GM12878 (cell line): Measurements from ENCODE around the gene AASDHPPT. TPM values are rescaled to one million over a fixed set of nuclear protein-coding genes. Genes with fewer than 3 reads are reported as not detected.

Experiments
- ATAC-seq: fragments of 200-7000 bp; cut with Tn5 transposase; 3 replicates; pipeline ENCODE4 v1.9.1; 2020; ENCODE audit warnings: mild to moderate bottlenecking, moderate library complexity
- BruUV-seq: library from RNA; stranded (reverse); fragments of 400-500 nt; replicated peaks from 2 replicates; lab custom pipeline; 2021; lab: Mats Ljungman, UMichigan
- CTCF ChIA-PET: fragments of 300-600 bp; sonication (Branson Sonifier 250); formaldehyde crosslinking; extraction: SDS; loops from one replicate; lab custom pipeline; 2021; ENCODE audit warnings: inconsistent platforms; lab: Yijun Ruan, JAX
- POLR2A ChIA-PET: fragments of 350-600 bp; formaldehyde crosslinking; extraction: SDS; loops from one replicate; lab custom pipeline; 2021; ENCODE audit warnings: inconsistent platforms; lab: Charles Lee
- RAD21 ChIA-PET: fragments of 300-600 bp; sonication (Branson Sonifier 250); formaldehyde crosslinking; loops from one replicate; lab custom pipeline; 2023; ENCODE audit warnings: antibody characterized with exemption; ENCODE audit not compliant: unreplicated experiment; lab: Charles Lee
- SMC1A ChIA-PET: fragments of 300-600 bp; sonication (Branson Sonifier 250); formaldehyde crosslinking; loops from one replicate; lab custom pipeline; 2023; ENCODE audit not compliant: unreplicated experiment, uncharacterized antibody; lab: Charles Lee
- DNase-seq: peaks from one replicate; pipeline ENCODE4 v3.0.0-alpha.2; 2011; ENCODE audit warnings: low read depth, low spot score
- FAIRE-seq: peaks from 3 replicates; lab custom pipeline; 2011; peaks lifted over from hg19 to GRCh38; lab: Jason Lieb, UNC
- H2AFZ ChIP-seq: 2 replicates; pipeline ENCODE4 v1.6.0; 2011; ENCODE audit warnings: low read depth, low read length, control low read depth; ENCODE audit not compliant: control insufficient read depth
- H3K27ac ChIP-seq: 2 replicates; pipeline ENCODE4 v1.5.1; 2011; ENCODE audit warnings: control low read depth; ENCODE audit not compliant: control insufficient read depth, insufficient read depth
- H3K27me3 ChIP-seq, 2 experiments: replicated peaks in 1 of 2; 2 replicates each; pipeline versions ENCODE4 v1.6.0 to v1.6.1; 2011; ENCODE audit warnings: low read length in 1 of 2; ENCODE audit not compliant: control insufficient read depth in 2 of 2, insufficient read depth in 2 of 2
- H3K36me3 ChIP-seq, 2 experiments: 2 replicates each; pipeline ENCODE4 v1.5.1; 2011; ENCODE audit warnings: low read length in 1 of 2; ENCODE audit not compliant: control insufficient read depth in 2 of 2, insufficient read depth in 2 of 2
- H3K4me1 ChIP-seq: 2 replicates; pipeline ENCODE4 v1.6.1; 2011; ENCODE audit warnings: mild to moderate bottlenecking, low read length, moderate library complexity, mixed read lengths; ENCODE audit not compliant: control insufficient read depth, insufficient read depth
- H3K4me2 ChIP-seq: 2 replicates; pipeline ENCODE4 v1.6.0; 2011; ENCODE audit warnings: control low read depth; ENCODE audit not compliant: control insufficient read depth, insufficient read depth
- H3K4me3 ChIP-seq: fragments of 200-600 bp; sonication (generic); 2 replicates; pipeline ENCODE4 v1.5.1; 2016
- H3K79me2 ChIP-seq: 2 replicates; pipeline ENCODE4 v1.6.0; 2011; ENCODE audit warnings: low read length; ENCODE audit not compliant: control insufficient read depth, insufficient read depth
- H3K9ac ChIP-seq: 2 replicates; pipeline ENCODE4 v1.8.0; 2011; ENCODE audit warnings: low read length, control low read depth, mixed read lengths; ENCODE audit not compliant: control insufficient read depth, insufficient read depth
- H3K9me3 ChIP-seq: replicated peaks from 3 replicates; pipeline ENCODE4 v1.5.1; 2011; ENCODE audit warnings: mild to moderate bottlenecking, low read length; ENCODE audit not compliant: control insufficient read depth, insufficient read depth
- H4K20me1 ChIP-seq: 2 replicates; pipeline ENCODE4 v1.6.0; 2011; ENCODE audit not compliant: control insufficient read depth, insufficient read depth
- CREM ChIP-seq: IDR thresholded peaks from 2 replicates; pipeline ENCODE4 v1.6.1; 2014; ENCODE audit warnings: antibody characterized with exemption, low read depth
- CUX1 ChIP-seq: IDR thresholded peaks from 2 replicates; pipeline ENCODE4 v1.6.1; 2012; ENCODE audit warnings: improper control_type of control experiment, low read depth, low read length; ENCODE audit not compliant: insufficient replicate concordance
- E2F4 ChIP-seq: IDR thresholded peaks from 2 replicates; pipeline ENCODE4 v1.6.1; 2012; ENCODE audit warnings: low read depth, low read length, improper control_type of control experiment
- EZH2 ChIP-seq: IDR thresholded peaks from 2 replicates; pipeline ENCODE4 v1.6.1; 2012; ENCODE audit warnings: low read depth, mild to moderate bottlenecking, control low read depth, inconsistent platforms, low read length, borderline replicate concordance; ENCODE audit not compliant: control insufficient read depth
- FOXK2 ChIP-seq: fragments of 450-650 bp; IDR thresholded peaks from 2 replicates; pipeline ENCODE4 v1.6.1; 2017; ENCODE audit warnings: mild to moderate bottlenecking, moderate library complexity
- SIN3A ChIP-seq: IDR thresholded peaks from 2 replicates; pipeline ENCODE4 v1.6.1; 2012; ENCODE audit warnings: low read depth, low read length, improper control_type of control experiment
- SMARCA5 ChIP-seq: fragments of 450-650 bp; IDR thresholded peaks from 2 replicates; pipeline ENCODE4 v1.6.1; 2017; ENCODE audit warnings: mild to moderate bottlenecking
- SREBF2 ChIP-seq: IDR thresholded peaks from 2 replicates; pipeline ENCODE4 v1.6.1; 2012; ENCODE audit warnings: mild to moderate bottlenecking, low read length
- in situ Hi-C: fragments of 300-500 bp; cut with MboI; formaldehyde crosslinking; loops from 9 replicates; pipeline ENCODE4 v1.14.3; 2018; ENCODE audit warnings: mixed read lengths
- intact Hi-C: fragments of 100-400 bp; cut with micrococcal nuclease; formaldehyde crosslinking; loops from one replicate; pipeline ENCODE4 v1.14.2; 2022; ENCODE audit not compliant: unreplicated experiment
- polyA plus RNA-seq, 11 experiments: library from polyadenylated mRNA; depleted of rRNA in 4 of 11; unstranded in 6 of 11; stranded (reverse) in 5 of 11; fragments of >200 nt; fragmentation: Nextera tagmentation in 4 of 11; fragmentation: Illumina TruSeq in 1 of 11; extraction: Ambion mirVana in 4 of 11; extraction: Trizol in 1 of 11; gene quantifications; 1 replicate in 1 of 11; 2 replicates in 10 of 11; pipeline versions ENCODE4 v1.2.1 to v1.2.3, GENCODE V29; 2011 to 2016; ENCODE audit warnings: inconsistent platforms in 2 of 11, missing spikeins in 2 of 11, low read depth in 1 of 11
- total RNA-seq, 4 experiments: library from RNA; depleted of rRNA in 3 of 4; stranded (reverse); fragments of >200 nt in 3 of 4; fragmentation: Illumina TruSeq in 1 of 4; extraction: Trizol in 1 of 4; gene quantifications; 2 replicates each; pipeline versions ENCODE4 v1.2.1 to v1.2.3, GENCODE V29; 2013 to 2021
- TF ChIP-seq, protein P1 (sequence below): fragments of 450-650 bp; IDR thresholded peaks from 2 replicates; pipeline ENCODE4 v1.6.1; 2016; ENCODE audit warnings: mild to moderate bottlenecking
- TF ChIP-seq, protein P2 (sequence below): fragments of 150-350 bp; IDR thresholded peaks from 2 replicates; pipeline ENCODE4 v1.6.1; 2014; ENCODE audit warnings: mild to moderate bottlenecking, low read depth, low read length

AASDHPPT gene
- total and polyA plus RNA-seq, 10 of the 15 experiments (the other 5 are each of a cell fraction or from before 2014, with no cell fraction given), result 37.3 to 92.6 (median 50.5) TPM

GRCh38 chr11:106082096-106082495, 4.6 kb downstream of the AASDHPPT start:
- no peak for TF ChIP-seq SMARCA5
- no peak for TF ChIP-seq FOXK2
- TF ChIP-seq SIN3A, result no peak
- TF ChIP-seq E2F4, result no peak
- TF ChIP-seq, protein P1, sequence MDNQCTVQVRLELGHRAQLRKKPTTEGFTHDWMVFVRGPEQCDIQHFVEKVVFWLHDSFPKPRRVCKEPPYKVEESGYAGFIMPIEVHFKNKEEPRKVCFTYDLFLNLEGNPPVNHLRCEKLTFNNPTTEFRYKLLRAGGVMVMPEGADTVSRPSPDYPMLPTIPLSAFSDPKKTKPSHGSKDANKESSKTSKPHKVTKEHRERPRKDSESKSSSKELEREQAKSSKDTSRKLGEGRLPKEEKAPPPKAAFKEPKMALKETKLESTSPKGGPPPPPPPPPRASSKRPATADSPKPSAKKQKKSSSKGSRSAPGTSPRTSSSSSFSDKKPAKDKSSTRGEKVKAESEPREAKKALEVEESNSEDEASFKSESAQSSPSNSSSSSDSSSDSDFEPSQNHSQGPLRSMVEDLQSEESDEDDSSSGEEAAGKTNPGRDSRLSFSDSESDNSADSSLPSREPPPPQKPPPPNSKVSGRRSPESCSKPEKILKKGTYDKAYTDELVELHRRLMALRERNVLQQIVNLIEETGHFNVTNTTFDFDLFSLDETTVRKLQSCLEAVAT, result no peak
- no peak for TF ChIP-seq SREBF2
- TF ChIP-seq, protein P2, sequence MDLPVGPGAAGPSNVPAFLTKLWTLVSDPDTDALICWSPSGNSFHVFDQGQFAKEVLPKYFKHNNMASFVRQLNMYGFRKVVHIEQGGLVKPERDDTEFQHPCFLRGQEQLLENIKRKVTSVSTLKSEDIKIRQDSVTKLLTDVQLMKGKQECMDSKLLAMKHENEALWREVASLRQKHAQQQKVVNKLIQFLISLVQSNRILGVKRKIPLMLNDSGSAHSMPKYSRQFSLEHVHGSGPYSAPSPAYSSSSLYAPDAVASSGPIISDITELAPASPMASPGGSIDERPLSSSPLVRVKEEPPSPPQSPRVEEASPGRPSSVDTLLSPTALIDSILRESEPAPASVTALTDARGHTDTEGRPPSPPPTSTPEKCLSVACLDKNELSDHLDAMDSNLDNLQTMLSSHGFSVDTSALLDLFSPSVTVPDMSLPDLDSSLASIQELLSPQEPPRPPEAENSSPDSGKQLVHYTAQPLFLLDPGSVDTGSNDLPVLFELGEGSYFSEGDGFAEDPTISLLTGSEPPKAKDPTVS, result no peak
- TF ChIP-seq CREM, result no peak
- TF ChIP-seq CUX1, result no peak
- TF ChIP-seq EZH2, result no peak
- SMC1A ChIA-PET, result interaction anchor here (0.8 to 1.6 kb wide), 2 partner anchors 9 to 19 kb away, joined by 3 to 5 read pairs; no protein-coding TSS in a partner anchor
- POLR2A ChIA-PET, result no interaction called here
- no peak for ATAC-seq
- RAD21 ChIA-PET, result interaction anchor here (1.0 kb wide), 1 partner anchor 9 kb away, joined by 3 read pairs; no protein-coding TSS in a partner anchor
- H3K9me3 ChIP-seq, result no peaks in the 10 kb centered on the region
- CTCF ChIA-PET, result no interaction called here
- peak overlapping the region; percentile 7; the same call in 1 of the 2 replicates for H3K4me2 ChIP-seq
- H3K4me1 ChIP-seq, result peaks cover 4% of the 10 kb centered on the region
- H3K79me2 ChIP-seq, result peaks cover 60% of the 10 kb centered on the region
- peaks cover 0 to 15% of the 10 kb centered on the region in 2 experiments; a peak in 2 of 4 replicates for H3K36me3 ChIP-seq
- no peak for DNase-seq
- FAIRE-seq, result no peak
- intact Hi-C loops, result loop anchor here (10.0 kb wide), 1 partner anchor 153 kb away; no protein-coding TSS in a partner anchor
- BruUV-seq, result no TSS peak
- no peak overlapping the region for H3K27ac ChIP-seq
- no peak overlapping the region for H3K9ac ChIP-seq
- no peak overlapping the region; the same call in 1 of the 2 replicates for H3K4me3 ChIP-seq
- H3K27me3 ChIP-seq, result no peaks in the 10 kb centered on the region
- H2AFZ ChIP-seq, result no peak overlapping the region
- no peaks in the 10 kb centered on the region for H4K20me1 ChIP-seq
- in situ Hi-C loops, result loop anchor here (10.0 kb wide), 1 partner anchor 963 kb away; no protein-coding TSS in a partner anchor
